ENCODE results near the gene DLG5. TPM values are rescaled to one million over a fixed set of nuclear protein-coding genes. Genes with fewer than 3 reads are reported as not detected.
A peak's percentile ranks its signal among the peaks of the same experiment; 100 is the strongest.

Gene DLG5
- total and polyA plus RNA-seq, 9 of the 15 experiments (the other 6 are each of a cell fraction or from before 2014, with no cell fraction given): 1.4 to 26.8 (median 11.2) TPM

DNA sequence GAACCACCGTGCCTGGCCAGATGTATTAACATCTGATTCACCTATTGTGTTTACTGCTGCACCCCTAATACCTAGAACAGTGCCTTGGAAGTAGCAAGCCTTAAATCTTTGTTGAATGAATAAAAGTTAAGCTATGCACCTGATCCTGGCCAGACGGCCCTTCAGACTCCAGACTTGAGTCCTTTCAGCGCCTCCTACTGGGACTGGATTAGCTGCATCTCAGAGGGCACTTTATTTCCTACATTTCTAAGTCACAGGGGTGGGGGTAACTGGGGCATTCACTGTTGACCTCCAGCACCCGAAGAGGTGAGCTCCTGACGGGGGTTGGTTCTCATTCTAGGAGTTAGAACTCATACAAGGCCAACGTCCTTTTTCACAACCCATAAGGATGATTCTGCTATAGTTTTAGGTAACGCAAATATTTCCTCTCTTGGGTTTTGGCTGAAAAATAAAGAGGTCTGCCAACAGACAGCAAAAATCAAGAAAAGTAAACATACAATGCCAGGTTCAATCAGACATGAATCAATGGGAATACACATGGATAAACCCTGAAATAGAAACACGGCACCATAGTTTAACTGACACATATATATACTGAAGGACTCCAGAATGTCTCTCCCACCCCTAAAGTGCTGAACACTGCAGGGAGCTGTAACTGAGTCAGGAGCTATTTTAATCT lies 48.0 kb upstream of the DLG5 start (continued):
- TF ChIP-seq, protein P1, sequence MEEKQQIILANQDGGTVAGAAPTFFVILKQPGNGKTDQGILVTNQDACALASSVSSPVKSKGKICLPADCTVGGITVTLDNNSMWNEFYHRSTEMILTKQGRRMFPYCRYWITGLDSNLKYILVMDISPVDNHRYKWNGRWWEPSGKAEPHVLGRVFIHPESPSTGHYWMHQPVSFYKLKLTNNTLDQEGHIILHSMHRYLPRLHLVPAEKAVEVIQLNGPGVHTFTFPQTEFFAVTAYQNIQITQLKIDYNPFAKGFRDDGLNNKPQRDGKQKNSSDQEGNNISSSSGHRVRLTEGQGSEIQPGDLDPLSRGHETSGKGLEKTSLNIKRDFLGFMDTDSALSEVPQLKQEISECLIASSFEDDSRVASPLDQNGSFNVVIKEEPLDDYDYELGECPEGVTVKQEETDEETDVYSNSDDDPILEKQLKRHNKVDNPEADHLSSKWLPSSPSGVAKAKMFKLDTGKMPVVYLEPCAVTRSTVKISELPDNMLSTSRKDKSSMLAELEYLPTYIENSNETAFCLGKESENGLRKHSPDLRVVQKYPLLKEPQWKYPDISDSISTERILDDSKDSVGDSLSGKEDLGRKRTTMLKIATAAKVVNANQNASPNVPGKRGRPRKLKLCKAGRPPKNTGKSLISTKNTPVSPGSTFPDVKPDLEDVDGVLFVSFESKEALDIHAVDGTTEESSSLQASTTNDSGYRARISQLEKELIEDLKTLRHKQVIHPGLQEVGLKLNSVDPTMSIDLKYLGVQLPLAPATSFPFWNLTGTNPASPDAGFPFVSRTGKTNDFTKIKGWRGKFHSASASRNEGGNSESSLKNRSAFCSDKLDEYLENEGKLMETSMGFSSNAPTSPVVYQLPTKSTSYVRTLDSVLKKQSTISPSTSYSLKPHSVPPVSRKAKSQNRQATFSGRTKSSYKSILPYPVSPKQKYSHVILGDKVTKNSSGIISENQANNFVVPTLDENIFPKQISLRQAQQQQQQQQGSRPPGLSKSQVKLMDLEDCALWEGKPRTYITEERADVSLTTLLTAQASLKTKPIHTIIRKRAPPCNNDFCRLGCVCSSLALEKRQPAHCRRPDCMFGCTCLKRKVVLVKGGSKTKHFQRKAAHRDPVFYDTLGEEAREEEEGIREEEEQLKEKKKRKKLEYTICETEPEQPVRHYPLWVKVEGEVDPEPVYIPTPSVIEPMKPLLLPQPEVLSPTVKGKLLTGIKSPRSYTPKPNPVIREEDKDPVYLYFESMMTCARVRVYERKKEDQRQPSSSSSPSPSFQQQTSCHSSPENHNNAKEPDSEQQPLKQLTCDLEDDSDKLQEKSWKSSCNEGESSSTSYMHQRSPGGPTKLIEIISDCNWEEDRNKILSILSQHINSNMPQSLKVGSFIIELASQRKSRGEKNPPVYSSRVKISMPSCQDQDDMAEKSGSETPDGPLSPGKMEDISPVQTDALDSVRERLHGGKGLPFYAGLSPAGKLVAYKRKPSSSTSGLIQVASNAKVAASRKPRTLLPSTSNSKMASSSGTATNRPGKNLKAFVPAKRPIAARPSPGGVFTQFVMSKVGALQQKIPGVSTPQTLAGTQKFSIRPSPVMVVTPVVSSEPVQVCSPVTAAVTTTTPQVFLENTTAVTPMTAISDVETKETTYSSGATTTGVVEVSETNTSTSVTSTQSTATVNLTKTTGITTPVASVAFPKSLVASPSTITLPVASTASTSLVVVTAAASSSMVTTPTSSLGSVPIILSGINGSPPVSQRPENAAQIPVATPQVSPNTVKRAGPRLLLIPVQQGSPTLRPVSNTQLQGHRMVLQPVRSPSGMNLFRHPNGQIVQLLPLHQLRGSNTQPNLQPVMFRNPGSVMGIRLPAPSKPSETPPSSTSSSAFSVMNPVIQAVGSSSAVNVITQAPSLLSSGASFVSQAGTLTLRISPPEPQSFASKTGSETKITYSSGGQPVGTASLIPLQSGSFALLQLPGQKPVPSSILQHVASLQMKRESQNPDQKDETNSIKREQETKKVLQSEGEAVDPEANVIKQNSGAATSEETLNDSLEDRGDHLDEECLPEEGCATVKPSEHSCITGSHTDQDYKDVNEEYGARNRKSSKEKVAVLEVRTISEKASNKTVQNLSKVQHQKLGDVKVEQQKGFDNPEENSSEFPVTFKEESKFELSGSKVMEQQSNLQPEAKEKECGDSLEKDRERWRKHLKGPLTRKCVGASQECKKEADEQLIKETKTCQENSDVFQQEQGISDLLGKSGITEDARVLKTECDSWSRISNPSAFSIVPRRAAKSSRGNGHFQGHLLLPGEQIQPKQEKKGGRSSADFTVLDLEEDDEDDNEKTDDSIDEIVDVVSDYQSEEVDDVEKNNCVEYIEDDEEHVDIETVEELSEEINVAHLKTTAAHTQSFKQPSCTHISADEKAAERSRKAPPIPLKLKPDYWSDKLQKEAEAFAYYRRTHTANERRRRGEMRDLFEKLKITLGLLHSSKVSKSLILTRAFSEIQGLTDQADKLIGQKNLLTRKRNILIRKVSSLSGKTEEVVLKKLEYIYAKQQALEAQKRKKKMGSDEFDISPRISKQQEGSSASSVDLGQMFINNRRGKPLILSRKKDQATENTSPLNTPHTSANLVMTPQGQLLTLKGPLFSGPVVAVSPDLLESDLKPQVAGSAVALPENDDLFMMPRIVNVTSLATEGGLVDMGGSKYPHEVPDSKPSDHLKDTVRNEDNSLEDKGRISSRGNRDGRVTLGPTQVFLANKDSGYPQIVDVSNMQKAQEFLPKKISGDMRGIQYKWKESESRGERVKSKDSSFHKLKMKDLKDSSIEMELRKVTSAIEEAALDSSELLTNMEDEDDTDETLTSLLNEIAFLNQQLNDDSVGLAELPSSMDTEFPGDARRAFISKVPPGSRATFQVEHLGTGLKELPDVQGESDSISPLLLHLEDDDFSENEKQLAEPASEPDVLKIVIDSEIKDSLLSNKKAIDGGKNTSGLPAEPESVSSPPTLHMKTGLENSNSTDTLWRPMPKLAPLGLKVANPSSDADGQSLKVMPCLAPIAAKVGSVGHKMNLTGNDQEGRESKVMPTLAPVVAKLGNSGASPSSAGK (IDR thresholded peaks at IDR 0.05): no peak
- TF ChIP-seq, protein P2, sequence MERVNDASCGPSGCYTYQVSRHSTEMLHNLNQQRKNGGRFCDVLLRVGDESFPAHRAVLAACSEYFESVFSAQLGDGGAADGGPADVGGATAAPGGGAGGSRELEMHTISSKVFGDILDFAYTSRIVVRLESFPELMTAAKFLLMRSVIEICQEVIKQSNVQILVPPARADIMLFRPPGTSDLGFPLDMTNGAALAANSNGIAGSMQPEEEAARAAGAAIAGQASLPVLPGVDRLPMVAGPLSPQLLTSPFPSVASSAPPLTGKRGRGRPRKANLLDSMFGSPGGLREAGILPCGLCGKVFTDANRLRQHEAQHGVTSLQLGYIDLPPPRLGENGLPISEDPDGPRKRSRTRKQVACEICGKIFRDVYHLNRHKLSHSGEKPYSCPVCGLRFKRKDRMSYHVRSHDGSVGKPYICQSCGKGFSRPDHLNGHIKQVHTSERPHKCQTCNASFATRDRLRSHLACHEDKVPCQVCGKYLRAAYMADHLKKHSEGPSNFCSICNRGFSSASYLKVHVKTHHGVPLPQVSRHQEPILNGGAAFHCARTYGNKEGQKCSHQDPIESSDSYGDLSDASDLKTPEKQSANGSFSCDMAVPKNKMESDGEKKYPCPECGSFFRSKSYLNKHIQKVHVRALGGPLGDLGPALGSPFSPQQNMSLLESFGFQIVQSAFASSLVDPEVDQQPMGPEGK (CRISPR knock-in tag; IDR thresholded peaks at IDR 0.05; ENCODE audit: borderline replicate concordance): no peak
- TF ChIP-seq SMAD3 (CRISPR knock-in tag; conservative IDR thresholded peaks at IDR 0.05): no peak
- TF ChIP-seq RB1 (IDR thresholded peaks at IDR 0.05; ENCODE audit: low read depth): 0 out of 2 replicates have a peak, but pooled peaks have one; percentile 29
- no peak for TF ChIP-seq SIN3A (IDR thresholded peaks at IDR 0.05; ENCODE audit: borderline replicate concordance in 2 of 2, control insufficient read depth in 1 of 2, low read depth in 2 of 2, low read length in 2 of 2)
- TF ChIP-seq ZNF174 (CRISPR knock-in tag; IDR thresholded peaks at IDR 0.05): no peak
- TF ChIP-seq ZNF263 (CRISPR knock-in tag; IDR thresholded peaks at IDR 0.05; ENCODE audit: borderline replicate concordance): no peak
- TF ChIP-seq POLR2A (conservative IDR thresholded peaks at IDR 0.05): no peak
- TF ChIP-seq RBM25 (IDR thresholded peaks at IDR 0.05; ENCODE audit: low read depth, low read length, severe bottlenecking): no peak
- TF ChIP-seq ZNF212 (CRISPR knock-in tag; IDR thresholded peaks at IDR 0.05): no peak
- TF ChIP-seq, protein P3, sequence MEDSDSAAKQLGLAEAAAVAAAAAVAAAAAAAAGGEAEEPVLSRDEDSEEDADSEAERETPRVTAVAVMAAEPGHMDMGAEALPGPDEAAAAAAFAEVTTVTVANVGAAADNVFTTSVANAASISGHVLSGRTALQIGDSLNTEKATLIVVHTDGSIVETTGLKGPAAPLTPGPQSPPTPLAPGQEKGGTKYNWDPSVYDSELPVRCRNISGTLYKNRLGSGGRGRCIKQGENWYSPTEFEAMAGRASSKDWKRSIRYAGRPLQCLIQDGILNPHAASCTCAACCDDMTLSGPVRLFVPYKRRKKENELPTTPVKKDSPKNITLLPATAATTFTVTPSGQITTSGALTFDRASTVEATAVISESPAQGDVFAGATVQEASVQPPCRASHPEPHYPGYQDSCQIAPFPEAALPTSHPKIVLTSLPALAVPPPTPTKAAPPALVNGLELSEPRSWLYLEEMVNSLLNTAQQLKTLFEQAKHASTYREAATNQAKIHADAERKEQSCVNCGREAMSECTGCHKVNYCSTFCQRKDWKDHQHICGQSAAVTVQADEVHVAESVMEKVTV (CRISPR knock-in tag; IDR thresholded peaks at IDR 0.05): peak; percentile 76
- no peak for TF ChIP-seq ARHGAP35 (IDR thresholded peaks at IDR 0.05; ENCODE audit: partially characterized antibody)
- TF ChIP-seq MAFG (tag; conservative IDR thresholded peaks at IDR 0.05): no peak
